Suprapubic skin (tissue), 3 donors: ENCODE results near the gene GRIP2.

ENCODE experiments used
- CTCF ChIP-seq, 2 donors: fragments of 200-600 bp in 1 of 2; fragments of 450-650 bp in 1 of 2; sonication (generic) in 1 of 2; IDR thresholded peaks; one replicate each; pipeline ENCODE4 v1.5.1; 2016 to 2019; ENCODE audit warnings: antibody characterized with exemption in 2 of 2, mild to moderate bottlenecking in 1 of 2, moderate library complexity in 1 of 2
- EP300 ChIP-seq: sonication (generic); formaldehyde crosslinking; IDR thresholded peaks from one replicate; pipeline ENCODE4 v1.6.1; 2017; ENCODE audit warnings: antibody characterized with exemption
- POLR2A ChIP-seq, 2 donors: fragments of 450-650 bp; IDR thresholded peaks; one replicate each; pipeline ENCODE4 v1.6.1; 2017; ENCODE audit warnings: antibody characterized with exemption in 2 of 2, mild to moderate bottlenecking in 2 of 2, moderate library complexity in 2 of 2

GRCh38 chr3:14514323-14514720 is 25.8 kb downstream of the GRIP2 start:
- TF ChIP-seq EP300 (no peak), CTCF (IDR thresholded peaks at IDR 0.05) (no peak), POLR2A (IDR thresholded peaks at IDR 0.05) (no peak)
